PC-3 (cell line): ENCODE results near the gene GALNT2.

Source experiments
- CTCF ChIP-seq: fragments of 300-600 bp; sonication (generic); conservative IDR thresholded peaks from 2 replicates; pipeline ENCODE4 v1.5.1; 2017; ENCODE audit warnings: antibody characterized with exemption, low read depth, mild to moderate bottlenecking, low read length
- EZH2 ChIP-seq: fragments of 300-600 bp; sonication (generic); IDR thresholded peaks from one replicate; pipeline ENCODE4 v1.6.1; 2017; ENCODE audit warnings: antibody characterized with exemption, mild to moderate bottlenecking, low read length; ENCODE audit not compliant: unreplicated experiment
- EZH2phosphoT487 ChIP-seq: fragments of 300-600 bp; sonication (generic); IDR thresholded peaks from 2 replicates; pipeline ENCODE4 v1.6.1; 2018; ENCODE audit warnings: mild to moderate bottlenecking, antibody characterized with exemption, low read length, borderline replicate concordance

- no peak for TF ChIP-seq CTCF
- no peak for TF ChIP-seq EZH2
- TF ChIP-seq EZH2phosphoT487: no peak
These were observed 75.7 kb downstream of the GALNT2 start for GRCh38 chr1:230142608-230143210.
